Muscle of leg (tissue), 11 donors: ENCODE results near the gene SNAP25. TPM values are rescaled to one million over a fixed set of nuclear protein-coding genes. Genes with fewer than 3 reads are reported as not detected.

Experiments used
- DNase-seq: peaks from one replicate; pipeline ENCODE4 v3.0.0; 2013
- H3K27ac ChIP-seq: one replicate; pipeline ENCODE4 v1.5.1; 2013; ENCODE audit warnings: mild to moderate bottlenecking, low read length, control low read depth
- H3K27me3 ChIP-seq: one replicate; pipeline ENCODE4 v1.6.1; 2013; ENCODE audit warnings: low read length; ENCODE audit not compliant: control insufficient read depth, insufficient read depth
- H3K36me3 ChIP-seq: one replicate; pipeline ENCODE4 v1.6.1; 2013; ENCODE audit warnings: low read length; ENCODE audit not compliant: control insufficient read depth, insufficient read depth
- H3K4me1 ChIP-seq: one replicate; pipeline ENCODE4 v1.6.1; 2013; ENCODE audit warnings: low read length; ENCODE audit not compliant: control insufficient read depth, insufficient read depth
- H3K4me3 ChIP-seq: one replicate; pipeline ENCODE4 v1.5.1; 2013; ENCODE audit warnings: low read length, control low read depth
- H3K9me3 ChIP-seq: replicated peaks from 2 replicates; pipeline ENCODE4 v1.6.1; 2013; ENCODE audit warnings: low read depth, low read length; ENCODE audit not compliant: control insufficient read depth
- WGBS: methylation state at CpG from one replicate; pipeline ENCODE4 v1.1.5; 2013; ENCODE audit warnings: missing lambda C conversion rate; ENCODE audit not compliant: insufficient coverage; 5-methylcytosine and 5-hydroxymethylcytosine counted together
- polyA plus RNA-seq, 8 donors: library from polyadenylated mRNA; unstranded; fragments of 120-200 nt; gene quantifications; one replicate each; pipeline versions ENCODE4 v1.2.1 to v1.2.3, GENCODE V29; 2013; ENCODE audit warnings: inconsistent platforms in 1 of 8, low replicate concordance in 1 of 8; ENCODE audit not compliant: insufficient read length in 8 of 8, insufficient read depth in 1 of 8
- total RNA-seq: library from RNA; stranded (reverse); fragments of 120-200 nt; gene quantifications from one replicate; pipeline ENCODE4 v1.2.4, GENCODE V29; 2013

Gene SNAP25
- total and polyA plus RNA-seq, 9 donors, result 3.1 to 7.5 (median 5.1) TPM

DNA sequence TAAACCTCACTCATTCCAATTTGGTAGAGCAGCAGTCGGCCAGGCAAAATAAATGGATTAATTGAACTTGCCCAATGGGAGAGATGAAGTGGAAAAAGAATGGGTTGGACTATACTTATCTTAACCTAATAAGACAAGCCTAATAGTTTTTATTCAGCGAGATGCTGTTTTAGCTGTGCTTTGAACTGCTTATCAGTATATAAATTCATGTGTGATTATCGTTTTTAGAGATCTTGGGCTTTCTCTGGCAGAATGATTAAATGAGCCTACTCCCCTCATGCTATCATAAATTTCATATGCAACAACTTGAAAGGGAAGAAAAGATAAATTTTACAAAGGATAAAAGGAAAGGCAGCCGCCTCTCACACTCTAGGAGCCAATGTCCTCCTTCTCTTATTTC is 59.8 kb downstream of the SNAP25 start:
- no CpG with 5 or more reads among the region's 4 CpGs for WGBS

DNA sequence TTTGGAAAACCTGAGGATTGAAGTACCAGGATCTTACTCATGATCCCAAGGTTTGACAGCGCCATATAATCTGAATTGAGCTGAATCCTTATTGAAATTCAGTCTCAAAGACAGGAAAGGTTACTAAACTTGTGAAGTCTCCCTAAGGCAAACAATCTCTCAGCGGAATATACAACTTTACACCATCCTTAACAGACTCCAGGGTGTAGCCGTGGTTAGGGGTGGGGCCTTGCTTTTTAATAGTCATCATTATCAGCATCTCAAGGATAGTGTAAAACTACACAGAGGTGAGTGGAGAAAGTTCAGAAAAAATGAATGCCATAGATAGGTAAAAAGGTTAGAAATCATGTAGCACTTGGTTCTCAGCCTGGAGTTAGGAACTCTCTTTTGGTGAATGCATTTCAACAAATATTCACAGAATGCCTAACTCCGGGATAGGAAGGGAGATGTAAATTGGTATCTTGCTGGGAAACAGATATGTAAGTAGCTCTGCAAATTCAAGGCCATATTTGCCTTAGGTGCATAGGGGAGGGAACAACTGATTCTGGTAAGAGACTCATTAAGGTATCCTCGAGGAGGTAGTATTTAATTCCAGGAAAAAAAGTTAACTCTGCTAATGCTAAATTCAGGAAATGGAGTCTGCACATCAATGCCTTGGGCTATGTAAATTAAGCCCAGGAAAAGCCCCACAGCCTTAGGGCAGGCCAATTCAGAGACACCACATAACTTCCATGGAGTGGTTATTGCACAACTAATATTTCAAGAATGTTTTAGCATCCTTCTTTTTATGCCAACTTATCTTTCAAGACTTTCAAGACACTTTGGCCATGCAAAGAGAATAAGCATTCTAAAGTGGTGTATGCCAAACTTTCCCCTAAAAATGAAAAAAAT is 61.6 kb downstream of the SNAP25 start:
- no peak for DNase-seq
- Histone ChIP-seq H3K27ac (no peak overlapping the region), H3K36me3 (no peaks in the 10 kb centered on the region), H3K4me3 (no peak overlapping the region), H3K9me3 (no peaks in the 10 kb centered on the region), H3K27me3 (no peaks in the 10 kb centered on the region), H3K4me1 (no peaks in the 10 kb centered on the region)
- 57% methylated on average over 1 of the region's 5 CpGs for WGBS

More for the DNA sequence above, 59.8 kb downstream of the SNAP25 start:
- Histone ChIP-seq H3K27me3 (no peaks in the 10 kb centered on the region), H3K4me1 (no peaks in the 10 kb centered on the region), H3K27ac (no peak overlapping the region), H3K36me3 (no peaks in the 10 kb centered on the region), H3K4me3 (no peak overlapping the region), H3K9me3 (no peaks in the 10 kb centered on the region)
- no peak for DNase-seq

DNA sequence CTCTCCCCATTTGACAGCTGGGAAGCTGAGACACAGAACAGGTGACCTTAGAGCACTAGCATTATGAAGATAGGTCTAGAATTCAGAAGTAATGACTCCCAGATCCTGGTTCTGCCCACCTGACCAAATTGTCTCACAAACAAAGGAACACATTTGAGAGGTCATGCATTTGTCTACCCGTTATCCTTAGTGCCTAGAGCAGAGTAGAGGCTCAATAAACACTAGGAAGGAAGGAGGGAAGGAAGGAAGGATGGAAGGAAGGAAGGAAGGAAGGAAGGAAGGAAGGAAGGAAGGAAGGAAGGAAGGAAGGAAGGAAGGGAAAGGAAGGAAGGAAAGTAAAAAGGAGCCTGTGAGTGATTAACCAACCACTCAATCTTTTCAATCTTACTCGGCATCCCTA is 63.3 kb downstream of the SNAP25 start:
- H3K9me3 ChIP-seq, result no peaks in the 10 kb centered on the region
- WGBS, result 80% methylated on average over 1 of the region's 2 CpGs

DNA sequence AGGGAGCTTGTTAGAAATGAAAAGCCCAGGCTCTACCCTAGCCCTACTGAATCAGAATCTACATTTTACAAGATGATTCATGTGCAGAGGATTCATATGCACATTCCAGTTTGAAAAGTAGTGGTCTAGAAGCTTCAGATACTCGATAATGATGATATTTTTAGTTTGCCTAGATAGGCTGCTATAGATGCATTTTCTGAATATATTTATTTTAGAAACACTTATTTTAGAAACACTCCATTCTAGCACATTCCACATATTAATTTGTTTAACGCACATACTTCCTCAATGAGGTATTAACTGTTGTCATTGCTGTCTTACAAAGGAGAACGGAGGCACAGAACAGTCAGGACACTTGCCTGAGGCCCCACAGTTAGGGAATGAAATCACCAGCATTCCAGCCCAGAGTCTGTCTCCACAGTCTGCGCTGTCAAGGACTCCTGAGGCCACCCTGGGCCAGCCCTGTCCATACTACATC is 64.4 kb downstream of the SNAP25 start:
- H3K4me1 ChIP-seq, result no peaks in the 10 kb centered on the region
- H3K27ac ChIP-seq, result no peak overlapping the region
- DNase-seq, result no peak
- H3K9me3 ChIP-seq, result no peaks in the 10 kb centered on the region
- no peaks in the 10 kb centered on the region for H3K27me3 ChIP-seq
- H3K36me3 ChIP-seq, result no peaks in the 10 kb centered on the region
- 63% methylated on average over 2 of the region's 4 CpGs for WGBS
- no peak overlapping the region for H3K4me3 ChIP-seq

More for the DNA sequence above, 63.3 kb downstream of the SNAP25 start:
- H3K4me1 ChIP-seq, result no peaks in the 10 kb centered on the region
- no peaks in the 10 kb centered on the region for H3K27me3 ChIP-seq
- no peaks in the 10 kb centered on the region for H3K36me3 ChIP-seq
- no peak overlapping the region for H3K27ac ChIP-seq
- no peak overlapping the region for H3K4me3 ChIP-seq
- no peak for DNase-seq

DNA sequence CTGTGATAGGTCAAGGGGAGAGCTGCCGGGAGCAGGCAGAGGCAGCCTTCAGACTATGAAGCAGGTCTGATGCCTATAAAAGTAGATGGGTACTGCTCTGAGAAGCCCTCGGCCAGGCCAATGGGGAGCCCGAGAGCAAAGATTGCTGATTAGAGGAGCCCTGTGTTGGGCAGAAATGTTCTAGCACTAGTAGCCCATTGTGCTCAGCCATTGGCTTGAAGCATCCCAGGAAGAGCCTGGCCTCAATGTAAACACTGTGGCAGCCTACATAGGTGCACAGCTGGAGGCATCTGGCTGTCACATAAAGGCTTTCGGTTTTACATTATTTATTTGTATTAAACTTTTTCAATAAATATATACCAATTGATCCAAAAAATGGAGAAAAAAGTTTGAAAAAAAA is 67.7 kb downstream of the SNAP25 start:
- H3K27ac ChIP-seq, result no peak overlapping the region
- H3K9me3 ChIP-seq, result no peaks in the 10 kb centered on the region
- WGBS, result 80% methylated on average over 3 of the region's 4 CpGs
- H3K27me3 ChIP-seq, result no peaks in the 10 kb centered on the region
- no peaks in the 10 kb centered on the region for H3K36me3 ChIP-seq
- no peaks in the 10 kb centered on the region for H3K4me1 ChIP-seq
- H3K4me3 ChIP-seq, result no peak overlapping the region
- DNase-seq, result no peak

DNA sequence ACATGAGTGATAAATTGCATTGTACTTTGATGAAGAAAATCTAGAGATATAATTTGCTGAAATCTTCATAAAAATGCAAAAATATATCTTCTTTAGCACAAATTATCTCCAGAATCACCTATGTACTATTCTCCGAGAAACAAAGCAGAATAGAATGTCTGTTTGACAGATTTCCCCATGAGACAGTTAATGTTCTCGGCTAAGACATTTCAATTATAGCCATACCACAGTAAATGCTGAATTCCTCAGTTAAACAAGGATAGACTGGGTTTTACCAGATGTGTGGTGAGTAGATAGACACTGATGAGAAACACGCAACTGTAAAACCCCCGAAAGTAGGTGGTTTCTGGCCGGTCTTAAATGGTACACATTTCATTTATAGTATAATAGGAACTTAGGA is 69.8 kb downstream of the SNAP25 start:
- no peak overlapping the region for H3K4me3 ChIP-seq
- no peaks in the 10 kb centered on the region for H3K4me1 ChIP-seq
- DNase-seq, result no peak
- no CpG with 5 or more reads among the region's 5 CpGs for WGBS
- no peaks in the 10 kb centered on the region for H3K9me3 ChIP-seq
- H3K36me3 ChIP-seq, result no peaks in the 10 kb centered on the region
- H3K27me3 ChIP-seq, result no peaks in the 10 kb centered on the region
- no peak overlapping the region for H3K27ac ChIP-seq

DNA sequence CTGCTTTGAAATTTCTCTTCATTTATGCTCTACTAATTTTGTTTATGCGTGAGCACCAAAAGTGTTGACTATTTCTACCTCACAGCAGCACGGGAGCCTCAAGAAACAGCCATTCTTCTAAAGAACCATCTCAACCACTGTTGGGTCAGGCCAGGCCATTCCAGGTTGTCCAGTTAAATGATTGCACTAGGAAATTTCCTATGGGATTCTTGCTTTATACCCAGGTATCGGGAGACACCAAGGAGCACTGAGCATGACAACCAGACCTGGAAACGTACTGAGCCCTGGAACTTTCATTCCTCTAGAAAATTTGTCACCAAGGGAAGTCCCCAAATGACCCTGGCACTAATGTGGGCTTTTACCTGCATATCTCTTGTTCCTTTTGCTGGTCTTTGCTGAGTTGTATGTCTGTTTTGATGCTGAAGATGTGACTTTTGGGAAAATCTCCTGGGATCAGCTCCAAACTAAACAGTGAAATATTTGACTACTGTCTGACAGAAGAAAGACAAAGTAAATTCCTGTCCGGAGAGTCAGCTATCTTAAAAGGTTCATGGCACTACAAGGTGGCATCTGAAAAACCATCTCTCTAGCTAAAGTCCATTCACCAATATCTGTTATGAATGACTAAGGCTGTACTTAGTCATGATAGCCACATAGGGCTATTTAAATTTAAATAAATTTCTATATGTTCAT is 70.5 kb downstream of the SNAP25 start:
- DNase-seq, result no peak
- H3K9me3 ChIP-seq, result no peaks in the 10 kb centered on the region
- H3K4me3 ChIP-seq, result no peak overlapping the region
- H3K36me3 ChIP-seq, result no peaks in the 10 kb centered on the region
- no peaks in the 10 kb centered on the region for H3K4me1 ChIP-seq
- H3K27ac ChIP-seq, result no peak overlapping the region
- H3K27me3 ChIP-seq, result no peaks in the 10 kb centered on the region
- WGBS, result 100% methylated on average over 2 of the region's 5 CpGs

DNA sequence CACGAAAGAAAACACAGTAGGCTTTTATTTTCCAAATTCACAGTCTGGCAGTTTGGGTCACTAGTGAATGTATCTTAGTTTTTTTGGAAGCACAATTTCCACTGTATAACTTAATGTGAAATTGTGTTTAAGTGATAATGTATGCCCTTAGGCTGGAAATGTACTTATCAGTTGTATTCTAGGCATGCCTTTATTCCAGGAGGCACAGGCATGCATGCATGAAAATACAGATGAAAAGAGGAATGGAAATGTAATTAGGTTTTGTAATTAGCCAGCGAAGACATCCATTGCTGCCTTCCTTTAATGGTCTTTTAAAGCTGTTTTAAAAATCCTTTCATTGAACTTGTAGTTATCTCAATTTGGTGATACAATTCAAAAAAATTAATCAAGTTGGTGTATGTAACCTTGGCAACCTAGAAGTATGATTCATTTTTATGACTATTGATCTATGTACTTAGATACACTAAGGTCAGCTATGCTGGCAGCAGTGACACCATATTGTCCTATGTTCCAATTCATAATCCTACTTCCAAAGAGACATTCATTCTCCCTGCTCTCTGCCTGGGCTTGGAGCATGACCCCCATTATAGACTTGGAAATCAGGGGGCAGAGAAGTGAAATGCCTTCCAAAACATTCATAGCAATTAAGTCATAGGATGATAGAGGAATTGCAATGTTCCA is 73.1 kb downstream of the SNAP25 start:
- Histone ChIP-seq H3K27ac (no peak overlapping the region), H3K9me3 (no peaks in the 10 kb centered on the region), H3K27me3 (no peaks in the 10 kb centered on the region), H3K36me3 (no peaks in the 10 kb centered on the region), H3K4me3 (no peak overlapping the region), H3K4me1 (no peaks in the 10 kb centered on the region)
- WGBS, result no CpG with 5 or more reads among the region's 2 CpGs
- peak; percentile 19 for DNase-seq

DNA sequence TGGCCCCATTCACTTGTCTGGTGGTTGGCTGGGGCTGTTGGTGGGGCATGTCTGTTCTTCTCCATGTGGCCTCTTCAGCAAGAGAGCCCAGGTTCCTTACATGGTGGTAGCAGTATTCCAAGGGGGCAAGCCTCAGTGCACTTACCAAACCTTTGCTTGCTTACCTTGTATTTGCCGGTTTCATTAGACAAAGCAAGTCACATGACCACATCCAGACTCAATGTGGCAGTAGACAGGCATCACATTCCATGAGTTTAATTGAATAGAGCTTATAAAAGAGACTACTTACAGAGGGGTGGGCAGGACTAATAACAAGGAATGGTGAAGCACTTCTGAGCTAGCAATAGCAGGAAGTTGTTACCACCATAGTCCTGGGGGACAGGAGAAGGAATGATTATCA is 78.6 kb downstream of the SNAP25 start:
- no peak overlapping the region for H3K27ac ChIP-seq

DNA sequence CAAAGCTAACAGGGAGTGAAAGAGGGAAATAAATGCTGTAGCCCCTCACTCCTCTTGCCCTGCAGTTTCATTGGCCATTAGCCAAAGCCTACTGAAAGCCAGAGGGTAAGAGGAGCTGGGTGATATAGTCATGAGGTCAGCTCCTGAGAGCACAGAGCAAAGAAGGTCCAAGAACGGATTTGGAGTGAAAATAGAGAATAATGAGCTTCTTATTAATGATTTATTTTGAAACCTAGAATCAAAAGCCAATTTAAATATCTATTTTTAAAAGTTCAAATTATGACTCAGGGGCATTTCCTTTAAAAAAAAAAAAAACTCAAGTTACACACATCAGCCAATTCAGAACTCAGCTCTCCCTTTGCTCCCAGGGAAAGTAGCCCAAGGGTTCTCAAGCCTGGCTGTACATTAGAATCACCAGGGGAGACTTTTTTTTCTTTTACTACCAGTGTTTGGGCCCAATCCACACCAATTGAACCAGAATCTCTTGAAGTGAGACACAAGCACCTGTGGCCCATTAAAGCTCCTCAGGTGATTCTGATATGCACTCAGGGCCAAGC is 79.1 kb downstream of the SNAP25 start:
- no peak overlapping the region for H3K27ac ChIP-seq
- H3K4me3 ChIP-seq, result no peak overlapping the region
- no peaks in the 10 kb centered on the region for H3K9me3 ChIP-seq
- no peaks in the 10 kb centered on the region for H3K36me3 ChIP-seq
- WGBS, result no CpG with 5 or more reads among the region's 1 CpG
- no peaks in the 10 kb centered on the region for H3K4me1 ChIP-seq
- no peaks in the 10 kb centered on the region for H3K27me3 ChIP-seq
- DNase-seq, result no peak

More for the DNA sequence above, 78.6 kb downstream of the SNAP25 start:
- Histone ChIP-seq H3K36me3 (no peaks in the 10 kb centered on the region), H3K9me3 (no peaks in the 10 kb centered on the region), H3K4me3 (no peak overlapping the region), H3K27me3 (no peaks in the 10 kb centered on the region), H3K4me1 (no peaks in the 10 kb centered on the region)
- no CpG with 5 or more reads among the region's 1 CpG for WGBS
- DNase-seq, result no peak
